ENCODE results near the gene HOOK2.

GRCh38 chr19:12783291-12783848 is 8.0 kb upstream of the HOOK2 start:
- no peak for TF ChIP-seq CTCF (conservative IDR thresholded peaks at IDR 0.05; ENCODE audit: low read length)
- no peak for TF ChIP-seq EZH2phosphoT487 (IDR thresholded peaks at IDR 0.05; ENCODE audit: borderline replicate concordance)
